GM23248 (cell line): ENCODE results near the gene PIK3CD.

Source experiments
- EZH2 ChIP-seq: fragments of 200-600 bp; sonication (generic); IDR thresholded peaks from 2 replicates; pipeline ENCODE4 v1.6.1; 2018; ENCODE audit warnings: antibody characterized with exemption, mild to moderate bottlenecking; ENCODE audit not compliant: insufficient read depth, poor library complexity, severe bottlenecking
- EZH2phosphoT487 ChIP-seq: fragments of 200-600 bp; sonication (generic); IDR thresholded peaks from 2 replicates; pipeline ENCODE4 v1.6.1; 2018; ENCODE audit warnings: antibody characterized with exemption, moderate library complexity, mild to moderate bottlenecking, low read depth; ENCODE audit not compliant: insufficient read depth

DNA sequence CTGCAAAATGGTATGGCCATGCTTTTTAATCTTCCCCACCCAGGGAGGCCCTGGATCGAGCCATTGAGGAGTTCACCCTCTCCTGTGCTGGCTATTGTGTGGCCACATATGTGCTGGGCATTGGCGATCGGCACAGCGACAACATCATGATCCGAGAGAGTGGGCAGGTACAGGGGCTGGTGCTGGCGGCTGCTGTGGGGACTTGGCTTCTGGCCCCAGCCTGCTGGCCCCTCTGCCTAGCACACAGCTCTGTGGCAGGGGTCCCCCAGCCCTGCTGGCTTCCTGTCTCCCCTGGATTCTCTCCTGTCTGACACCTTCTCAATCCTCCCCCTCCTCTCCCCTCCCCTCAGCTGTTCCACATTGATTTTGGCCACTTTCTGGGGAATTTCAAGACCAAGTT is 72.4 kb downstream of the PIK3CD start:
- TF ChIP-seq EZH2 (no peak), EZH2phosphoT487 (no peak)
